Hepatocyte (in vitro differentiated cells): Measurements from ENCODE around the gene PRMT5.

Source experiments
- EZH2 ChIP-seq: fragments of 200-600 bp; sonication (generic); IDR thresholded peaks from 2 replicates; pipeline ENCODE4 v1.6.1; 2016; ENCODE audit warnings: antibody characterized with exemption, mild to moderate bottlenecking, borderline replicate concordance
- EZH2phosphoT487 ChIP-seq: fragments of 200-600 bp; sonication (generic); IDR thresholded peaks from one replicate; pipeline ENCODE4 v1.6.1; 2018; ENCODE audit warnings: antibody characterized with exemption, mild to moderate bottlenecking, low read depth, moderate library complexity; ENCODE audit not compliant: unreplicated experiment, severe bottlenecking
- TF ChIP-seq, protein P1 (sequence below): fragments of 200-600 bp; sonication (generic); IDR thresholded peaks from 2 replicates; pipeline ENCODE4 v1.5.1; 2016; ENCODE audit warnings: antibody characterized with exemption, mild to moderate bottlenecking; ENCODE audit not compliant: poor library complexity

DNA sequence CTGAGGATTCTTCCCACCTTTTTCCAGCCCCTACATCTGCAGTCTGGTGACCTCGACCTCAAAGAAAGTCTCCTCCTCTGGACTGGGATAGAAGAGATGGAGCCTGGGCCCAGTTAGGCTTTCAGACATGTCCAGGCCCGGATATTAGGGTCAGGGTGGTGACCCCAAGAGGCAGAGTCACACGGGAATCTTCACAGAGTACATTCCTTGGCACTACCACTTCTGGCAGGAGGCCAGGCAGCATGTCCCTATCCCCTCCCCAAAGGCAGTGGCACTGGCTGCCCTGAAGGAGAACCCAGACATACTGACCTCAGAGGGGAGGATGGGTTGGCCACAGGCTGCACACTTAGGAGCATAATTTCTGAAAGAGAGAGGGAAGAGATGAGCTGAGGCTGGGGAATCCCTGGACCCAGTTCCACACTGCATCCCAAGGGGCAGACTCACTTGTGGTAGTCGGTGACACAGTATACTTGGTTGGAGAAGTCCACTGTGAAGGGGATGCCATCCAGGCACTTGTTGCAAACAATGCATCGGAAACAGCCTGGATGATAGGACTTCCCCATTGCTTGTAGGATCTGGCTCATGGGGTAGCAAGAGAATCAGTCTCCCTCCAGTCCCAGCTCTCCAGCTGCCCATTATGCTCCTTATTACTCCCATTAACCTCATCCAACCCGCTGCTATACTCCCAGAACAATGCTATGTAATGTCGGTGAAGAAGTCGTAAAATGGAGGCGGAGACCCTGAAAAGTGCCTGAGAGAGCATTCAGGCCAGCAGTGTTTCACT lies 45.5 kb upstream of the PRMT5 start:
- TF ChIP-seq, protein P1, sequence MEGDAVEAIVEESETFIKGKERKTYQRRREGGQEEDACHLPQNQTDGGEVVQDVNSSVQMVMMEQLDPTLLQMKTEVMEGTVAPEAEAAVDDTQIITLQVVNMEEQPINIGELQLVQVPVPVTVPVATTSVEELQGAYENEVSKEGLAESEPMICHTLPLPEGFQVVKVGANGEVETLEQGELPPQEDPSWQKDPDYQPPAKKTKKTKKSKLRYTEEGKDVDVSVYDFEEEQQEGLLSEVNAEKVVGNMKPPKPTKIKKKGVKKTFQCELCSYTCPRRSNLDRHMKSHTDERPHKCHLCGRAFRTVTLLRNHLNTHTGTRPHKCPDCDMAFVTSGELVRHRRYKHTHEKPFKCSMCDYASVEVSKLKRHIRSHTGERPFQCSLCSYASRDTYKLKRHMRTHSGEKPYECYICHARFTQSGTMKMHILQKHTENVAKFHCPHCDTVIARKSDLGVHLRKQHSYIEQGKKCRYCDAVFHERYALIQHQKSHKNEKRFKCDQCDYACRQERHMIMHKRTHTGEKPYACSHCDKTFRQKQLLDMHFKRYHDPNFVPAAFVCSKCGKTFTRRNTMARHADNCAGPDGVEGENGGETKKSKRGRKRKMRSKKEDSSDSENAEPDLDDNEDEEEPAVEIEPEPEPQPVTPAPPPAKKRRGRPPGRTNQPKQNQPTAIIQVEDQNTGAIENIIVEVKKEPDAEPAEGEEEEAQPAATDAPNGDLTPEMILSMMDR = no peak
- TF ChIP-seq EZH2 = no peak
- TF ChIP-seq EZH2phosphoT487 = no peak
